Nucleus accumbens (tissue), 56 donors: ENCODE data around the gene IER5.
A peak's percentile ranks its signal among the peaks of the same experiment; 100 is the strongest.

Experiments
- DNase-seq, 56 donors: peaks; one replicate each; lab custom pipeline; 2025; lab: John Stamatoyannopoulos, UW

Gene IER5

GRCh38 chr1:181128592-181129497 lies 40.3 kb downstream of the IER5 start:
- peak in 3 of 56 donors; percentile 6 to 43 (median 12) for DNase-seq

GRCh38 chr1:181129771-181130606 lies 41.5 kb downstream of the IER5 start:
- peak in 13 of 56 donors; percentile 6 to 30 (median 20) for DNase-seq

GRCh38 chr1:181131255-181131941 lies 42.9 kb downstream of the IER5 start:
- no peak for DNase-seq

GRCh38 chr1:181133441-181133951 lies 45.0 kb downstream of the IER5 start:
- DNase-seq = no peak

GRCh38 chr1:181133969-181134418 lies 45.5 kb downstream of the IER5 start:
- DNase-seq = no peak

- peak in 1 of 56 donors; percentile 19 for DNase-seq
These were observed 46.3 kb downstream of the IER5 start for GRCh38 chr1:181134543-181135436.

GRCh38 chr1:181135437-181135731 lies 46.9 kb downstream of the IER5 start:
- no peak for DNase-seq

- no peak for DNase-seq
These were observed 47.6 kb downstream of the IER5 start for GRCh38 chr1:181135815-181136737.

- no peak for DNase-seq
These were observed 48.2 kb downstream of the IER5 start for GRCh38 chr1:181136738-181137122.

- no peak for DNase-seq
These were observed 48.8 kb downstream of the IER5 start for GRCh38 chr1:181137217-181137743.

- no peak for DNase-seq
These were observed 51.1 kb downstream of the IER5 start for GRCh38 chr1:181139631-181140061.

- DNase-seq = peak in 3 of 56 donors; percentile 20 to 24 (median 22)
These were observed 51.9 kb downstream of the IER5 start for GRCh38 chr1:181140398-181140797.

GRCh38 chr1:181140891-181141290 lies 52.4 kb downstream of the IER5 start:
- DNase-seq = no peak

- peak in 4 of 56 donors; percentile 9 to 83 (median 38) for DNase-seq
These were observed 53.0 kb downstream of the IER5 start for GRCh38 chr1:181141431-181141910.
